ENCODE measurements around the gene RBM39. TPM values are rescaled to one million over a fixed set of nuclear protein-coding genes. Genes with fewer than 3 reads are reported as not detected.

The RBM39 gene
- total and polyA plus RNA-seq, 2 of the 13 experiments (the other 11 are each of a cell fraction or from before 2014, with no cell fraction given) = 788 to 920 TPM

GRCh38 chr20:35698298-35699126 is 43.5 kb downstream of the RBM39 start (continued):
- TF ChIP-seq, protein P1, sequence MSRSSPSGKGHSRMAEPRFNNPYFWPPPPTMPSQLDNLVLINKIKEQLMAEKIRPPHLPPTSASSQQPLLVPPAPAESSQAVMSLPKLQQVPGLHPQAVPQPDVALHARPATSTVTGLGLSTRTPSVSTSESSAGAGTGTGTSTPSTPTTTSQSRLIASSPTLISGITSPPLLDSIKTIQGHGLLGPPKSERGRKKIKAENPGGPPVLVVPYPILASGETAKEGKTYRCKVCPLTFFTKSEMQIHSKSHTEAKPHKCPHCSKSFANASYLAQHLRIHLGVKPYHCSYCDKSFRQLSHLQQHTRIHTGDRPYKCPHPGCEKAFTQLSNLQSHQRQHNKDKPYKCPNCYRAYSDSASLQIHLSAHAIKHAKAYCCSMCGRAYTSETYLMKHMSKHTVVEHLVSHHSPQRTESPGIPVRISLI (CRISPR knock-in tag; IDR thresholded peaks at IDR 0.05; ENCODE audit: borderline replicate concordance) = peak; percentile 5; the same call in 1 of the 2 replicates
- TF ChIP-seq THAP9 (CRISPR knock-in tag; IDR thresholded peaks at IDR 0.05; ENCODE audit: borderline replicate concordance) (no peak), ZNF101 (CRISPR knock-in tag; IDR thresholded peaks at IDR 0.05; ENCODE audit: borderline replicate concordance, low read depth) (0 out of 2 replicates have a peak, but pooled peaks have one; percentile 16), PCBP1 (IDR thresholded peaks at IDR 0.05; ENCODE audit: borderline replicate concordance, low read depth, low read length) (no peak), ZNF687 (CRISPR knock-in tag; IDR thresholded peaks at IDR 0.05) (no peak), SP4 (CRISPR knock-in tag; IDR thresholded peaks at IDR 0.05) (peak; percentile 64; the same call in 1 of the 2 replicates), ZBED4 (CRISPR knock-in tag; IDR thresholded peaks at IDR 0.05; ENCODE audit: borderline replicate concordance) (no peak), GABPA (IDR thresholded peaks at IDR 0.05; ENCODE audit: low read depth, low read length) (peak; percentile 22; the same call in 1 of the 2 replicates), GABPA (CRISPR knock-in tag; IDR thresholded peaks at IDR 0.05; ENCODE audit: low read depth) (peak; percentile 5; the same call in 1 of the 2 replicates), ZBTB38 (CRISPR knock-in tag; IDR thresholded peaks at IDR 0.05) (no peak), MNT (IDR thresholded peaks at IDR 0.05) (peak; percentile 16; the same call in 1 of the 2 replicates)
